ENCODE measurements around the gene AKAP14.
"Not testable (repeated sequence)": the region's sequence is repeated elsewhere in the genome, so short reads cannot be mapped to it uniquely, and the experiment has no call there.

The AKAP14 gene

GRCh38 chrX:119935215-119935874, 39.7 kb downstream of the AKAP14 start:
- WGBS, result 90% methylated on average over 3 of the region's 3 CpGs
- Histone ChIP-seq H3K27me3 (ENCODE audit: insufficient read depth, low read length) (no peaks in the 10 kb centered on the region), H3K27ac (ENCODE audit: low read depth, low read length) (no peak overlapping the region), H3K4me3 (ENCODE audit: low read length) (no peak overlapping the region), H3K4me1 (ENCODE audit: insufficient read depth, low read length) (no peaks in the 10 kb centered on the region), H3K9me3 (ENCODE audit: insufficient read depth, low read depth, low read length) (no peaks in the 10 kb centered on the region), H3K36me3 (ENCODE audit: insufficient read depth, low read length) (peaks cover 33% of the 10 kb centered on the region), H3K9ac (ENCODE audit: low read depth, low read length) (no peak overlapping the region)

DNA sequence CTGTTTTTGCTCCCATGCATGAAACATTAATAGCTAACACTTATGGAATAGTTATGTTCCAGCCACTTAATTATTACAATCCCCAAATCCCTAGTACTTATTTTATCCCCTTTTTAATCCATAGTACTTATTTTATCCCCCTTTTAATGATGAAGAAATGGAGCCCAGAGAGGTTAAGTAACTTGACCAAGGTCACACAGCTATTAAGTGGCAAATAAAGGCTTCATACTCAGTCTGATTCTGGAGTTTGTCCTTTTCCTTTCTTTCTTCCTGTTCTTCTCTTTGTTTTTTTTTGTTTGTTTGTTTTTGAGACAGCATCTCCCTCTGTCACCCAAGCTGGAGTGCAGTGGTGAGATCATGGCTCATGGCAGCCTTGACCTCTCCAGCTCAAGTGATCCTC, 45.6 kb downstream of the AKAP14 start:
- Histone ChIP-seq H3K4me1 (ENCODE audit: insufficient read depth, low read length) (no peaks in the 10 kb centered on the region), H3K9ac (ENCODE audit: low read depth, low read length) (no peak overlapping the region), H3K27me3 (ENCODE audit: insufficient read depth, low read length) (no peaks in the 10 kb centered on the region), H3K36me3 (ENCODE audit: insufficient read depth, low read length) (peaks cover 8% of the 10 kb centered on the region), H3K4me3 (ENCODE audit: low read length) (no peak overlapping the region), H3K27ac (ENCODE audit: low read depth, low read length) (no peak overlapping the region), H3K9me3 (ENCODE audit: insufficient read depth, low read depth, low read length) (no peaks in the 10 kb centered on the region)

DNA sequence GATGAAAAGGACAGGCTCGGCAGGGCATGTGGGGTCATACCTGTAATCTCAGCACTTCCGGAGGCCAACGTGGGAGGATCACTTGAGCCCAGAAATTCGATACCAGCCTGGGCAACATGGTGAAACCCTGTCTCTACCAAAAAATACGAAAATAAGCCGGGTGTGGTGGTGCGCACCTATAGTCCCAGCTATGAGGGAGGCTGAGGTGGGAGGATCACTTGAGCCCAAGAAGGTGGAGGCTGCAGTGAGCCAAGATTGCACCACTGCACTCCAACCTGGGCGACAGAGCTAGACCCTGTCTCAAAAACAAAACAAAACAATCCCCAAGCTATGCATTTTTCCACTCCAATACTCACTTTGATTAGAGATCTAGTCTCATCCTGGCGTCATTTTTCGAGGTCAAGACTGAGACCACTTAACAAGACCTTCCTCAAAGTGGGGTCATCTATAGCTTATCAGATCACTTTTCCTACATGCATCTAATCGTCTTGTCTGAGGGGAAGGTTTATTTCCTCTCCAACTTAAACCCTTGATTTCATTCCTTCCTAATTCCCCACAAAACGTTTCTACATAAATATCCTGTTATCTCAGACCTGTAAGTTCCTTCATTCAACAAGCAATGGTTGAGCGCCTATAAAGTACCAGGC, 46.6 kb downstream of the AKAP14 start:
- Histone ChIP-seq H3K27ac (ENCODE audit: low read depth, low read length) (no peak overlapping the region), H3K4me1 (ENCODE audit: insufficient read depth, low read length) (no peaks in the 10 kb centered on the region), H3K9me3 (ENCODE audit: insufficient read depth, low read depth, low read length) (no peaks in the 10 kb centered on the region), H3K4me3 (ENCODE audit: low read length) (peak overlapping the region; percentile 84), H3K36me3 (ENCODE audit: insufficient read depth, low read length) (no peaks in the 10 kb centered on the region), H3K27me3 (ENCODE audit: insufficient read depth, low read length) (no peaks in the 10 kb centered on the region), H3K9ac (ENCODE audit: low read depth, low read length) (peak overlapping the region; percentile 77; the same call in 1 of the 2 replicates)
- WGBS, result 72% methylated on average over 13 of the region's 13 CpGs

- H3K9me3 ChIP-seq (ENCODE audit: insufficient read depth, low read depth, low read length), result no peaks in the 10 kb centered on the region
- H3K27me3 ChIP-seq (ENCODE audit: insufficient read depth, low read length), result no peaks in the 10 kb centered on the region
- H3K9ac ChIP-seq (ENCODE audit: low read depth, low read length), result peak overlapping the region; percentile 77
- peak overlapping the region; percentile 81; the same call in 1 of the 2 replicates for H3K27ac ChIP-seq (ENCODE audit: low read depth, low read length)
- no peaks in the 10 kb centered on the region for H3K4me1 ChIP-seq (ENCODE audit: insufficient read depth, low read length)
- 2% methylated on average over 13 of the region's 14 CpGs for WGBS
- no peaks in the 10 kb centered on the region for H3K36me3 ChIP-seq (ENCODE audit: insufficient read depth, low read length)
- peak overlapping the region; percentile 84 for H3K4me3 ChIP-seq (ENCODE audit: low read length)
These were observed 47.1 kb downstream of the AKAP14 start for GRCh38 chrX:119942831-119943184.

DNA sequence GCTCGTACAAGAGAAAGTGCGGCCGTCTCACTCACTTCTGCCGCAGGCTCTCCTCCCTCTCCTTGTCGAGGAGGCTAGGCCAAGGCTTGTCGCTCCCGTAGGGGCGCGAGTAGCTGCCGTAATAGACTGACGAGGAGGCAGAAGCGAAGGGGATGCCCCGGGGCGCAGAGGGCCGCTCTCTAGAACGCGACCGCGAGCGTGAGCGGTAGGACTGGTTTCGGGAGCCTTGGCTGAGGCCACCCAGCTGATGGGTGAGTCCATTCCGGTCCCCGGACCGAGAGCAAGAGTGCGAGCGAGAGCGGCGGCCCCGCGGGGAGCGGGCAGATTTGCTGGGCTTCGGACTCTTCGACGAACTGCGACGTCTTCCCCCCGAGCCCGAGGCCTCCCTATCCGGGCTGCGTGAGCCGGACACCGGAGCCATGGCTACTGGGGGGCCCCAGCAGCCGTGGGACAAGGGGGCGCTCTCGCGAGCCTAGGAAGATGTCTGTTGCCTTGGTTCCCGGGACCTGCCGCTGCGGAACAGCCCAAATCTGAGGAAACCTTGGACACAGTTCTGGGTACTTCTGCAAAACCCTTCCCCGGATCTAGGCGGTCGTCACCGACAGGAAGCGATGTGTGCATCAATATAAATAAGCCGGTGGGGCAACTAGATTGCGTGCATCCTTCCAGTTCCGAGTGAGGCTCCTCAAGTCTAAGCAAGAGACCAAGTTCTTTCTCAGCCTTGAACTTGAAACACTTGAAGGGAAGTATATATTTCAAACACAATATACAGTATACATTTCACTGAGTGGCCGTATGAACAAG, 47.7 kb downstream of the AKAP14 start, which contains the start of gene NKAP:
NKAP (minus strand) TSS at position 567 of the 804 bp plus-strand sequence; CDS start at position 421, 146 bp downstream.
- H3K36me3 ChIP-seq (ENCODE audit: insufficient read depth, low read length), result no peaks in the 10 kb centered on the region
- peak within 1 kb of the TSS; percentile 84 for H3K4me3 ChIP-seq (ENCODE audit: low read length)
- no peaks in the 10 kb centered on the region for H3K9me3 ChIP-seq (ENCODE audit: insufficient read depth, low read depth, low read length)
- no peaks in the 10 kb centered on the region for H3K27me3 ChIP-seq (ENCODE audit: insufficient read depth, low read length)
- H3K27ac ChIP-seq (ENCODE audit: low read depth, low read length), result peak within 1 kb of the TSS; percentile 81; the same call in 1 of the 2 replicates
- H3K9ac ChIP-seq (ENCODE audit: low read depth, low read length), result peak within 1 kb of the TSS; percentile 77
- H3K4me1 ChIP-seq (ENCODE audit: insufficient read depth, low read length), result no peaks in the 10 kb centered on the region
- WGBS, result under 1% methylated on average over 59 of the region's 59 CpGs

GRCh38 chrX:119945481-119945880, 49.8 kb downstream of the AKAP14 start:
- no peak overlapping the region for H3K4me3 ChIP-seq (ENCODE audit: low read length)
- no peak overlapping the region for H3K27ac ChIP-seq (ENCODE audit: low read depth, low read length)
- WGBS, result 93% methylated on average over 6 of the region's 6 CpGs
- no peaks in the 10 kb centered on the region for H3K9me3 ChIP-seq (ENCODE audit: insufficient read depth, low read depth, low read length)
- H3K36me3 ChIP-seq (ENCODE audit: insufficient read depth, low read length), result no peaks in the 10 kb centered on the region
- no peaks in the 10 kb centered on the region for H3K4me1 ChIP-seq (ENCODE audit: insufficient read depth, low read length)
- no peaks in the 10 kb centered on the region for H3K27me3 ChIP-seq (ENCODE audit: insufficient read depth, low read length)
- no peak overlapping the region for H3K9ac ChIP-seq (ENCODE audit: low read depth, low read length)

DNA sequence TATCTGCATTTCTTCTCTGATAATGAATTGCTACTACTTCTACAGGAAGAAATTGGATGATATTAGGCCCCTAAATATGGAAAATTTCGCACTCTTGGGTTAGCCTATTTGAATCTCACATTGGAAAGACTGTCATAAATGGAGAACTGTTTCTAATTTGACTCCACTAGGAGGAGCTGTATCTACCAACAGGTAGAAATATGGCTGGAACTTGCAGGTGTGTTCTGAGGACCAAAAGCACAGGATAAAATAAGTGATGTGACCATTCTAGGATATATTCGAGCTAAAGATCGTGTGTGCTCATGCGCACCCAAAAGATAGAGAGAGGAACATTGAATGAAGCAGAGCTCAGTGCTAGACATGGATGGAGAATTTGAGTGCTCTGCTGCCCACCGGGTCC, 52.7 kb downstream of the AKAP14 start:
- no peaks in the 10 kb centered on the region for H3K4me1 ChIP-seq (ENCODE audit: insufficient read depth, low read length)
- 81% methylated on average over 5 of the region's 5 CpGs for WGBS

DNA sequence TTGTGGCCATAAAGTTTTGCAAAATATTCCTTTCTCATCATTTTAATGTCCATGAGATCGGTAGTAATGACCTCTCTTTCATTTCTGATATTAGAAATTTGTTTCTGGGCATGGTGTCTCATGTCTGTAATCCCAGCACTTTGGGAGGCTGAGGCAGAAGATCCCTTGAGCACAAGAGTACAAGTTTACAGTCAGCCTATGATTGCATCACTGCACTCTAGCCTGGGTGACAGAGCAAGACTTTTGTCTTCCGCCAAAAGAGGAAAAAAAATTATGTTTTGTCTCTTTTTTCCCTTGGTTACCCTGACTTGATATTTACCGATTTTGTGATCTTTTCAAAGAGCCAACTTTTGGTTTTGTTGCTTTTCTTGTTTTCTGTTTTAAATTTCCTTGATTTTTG, 58.7 kb downstream of the AKAP14 start:
- H3K9me3 ChIP-seq (ENCODE audit: insufficient read depth, low read depth, low read length), result no peaks in the 10 kb centered on the region
- no peak overlapping the region for H3K4me3 ChIP-seq (ENCODE audit: low read length)
- H3K27ac ChIP-seq (ENCODE audit: low read depth, low read length), result no peak overlapping the region
- no peaks in the 10 kb centered on the region for H3K27me3 ChIP-seq (ENCODE audit: insufficient read depth, low read length)
- H3K9ac ChIP-seq (ENCODE audit: low read depth, low read length), result no peak overlapping the region
- H3K36me3 ChIP-seq (ENCODE audit: insufficient read depth, low read length), result no peaks in the 10 kb centered on the region
- 92% methylated on average over 1 of the region's 3 CpGs for WGBS
- no peaks in the 10 kb centered on the region for H3K4me1 ChIP-seq (ENCODE audit: insufficient read depth, low read length)

More for the DNA sequence above, 52.7 kb downstream of the AKAP14 start:
- H3K9me3 ChIP-seq (ENCODE audit: insufficient read depth, low read depth, low read length), result no peaks in the 10 kb centered on the region
- H3K4me3 ChIP-seq (ENCODE audit: low read length), result no peak overlapping the region
- no peaks in the 10 kb centered on the region for H3K36me3 ChIP-seq (ENCODE audit: insufficient read depth, low read length)
- H3K27me3 ChIP-seq (ENCODE audit: insufficient read depth, low read length), result no peaks in the 10 kb centered on the region
- H3K27ac ChIP-seq (ENCODE audit: low read depth, low read length), result no peak overlapping the region
- H3K9ac ChIP-seq (ENCODE audit: low read depth, low read length), result no peak overlapping the region

DNA sequence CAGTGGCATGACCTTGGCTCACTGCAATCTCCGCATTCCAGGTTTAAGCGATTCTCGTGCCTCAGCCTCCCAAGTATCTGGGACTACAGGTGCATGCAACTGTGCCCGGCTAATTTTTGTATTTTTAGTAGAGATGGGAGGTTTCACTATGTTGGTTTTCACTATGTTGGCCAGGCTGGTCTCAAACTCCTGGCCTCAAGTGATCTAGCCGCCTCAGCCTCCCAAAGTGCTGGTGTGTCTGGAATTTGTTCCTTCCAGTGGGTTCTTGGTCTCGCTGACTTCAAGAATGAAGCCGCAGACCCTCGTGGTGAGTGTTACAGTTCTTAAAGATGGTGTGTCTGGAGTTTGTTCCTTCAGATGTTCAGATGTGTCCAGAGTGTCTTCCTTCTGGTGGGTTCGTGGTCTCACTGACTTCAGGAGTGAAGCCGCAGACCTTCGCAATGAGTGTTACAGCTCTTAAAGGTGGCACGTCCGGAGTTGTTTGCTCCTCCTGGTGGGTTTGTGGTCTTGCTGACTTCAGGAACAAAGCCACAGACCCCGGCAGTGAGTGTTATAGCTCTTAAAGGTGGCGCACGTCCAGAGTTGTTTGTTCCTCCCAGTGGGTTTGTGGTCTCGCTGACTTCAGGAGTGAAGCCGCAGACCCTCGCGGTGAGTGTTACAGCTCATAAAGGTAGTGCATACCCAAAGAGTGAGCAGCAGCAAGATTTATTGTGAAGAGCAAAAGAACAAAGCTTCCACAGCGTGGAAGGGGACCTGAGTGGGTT, 60.3 kb downstream of the AKAP14 start:
- not testable (repeated sequence) for H3K4me1 ChIP-seq (ENCODE audit: insufficient read depth, low read length); H3K9ac ChIP-seq (ENCODE audit: low read depth, low read length); H3K4me3 ChIP-seq (ENCODE audit: low read length); H3K27ac ChIP-seq (ENCODE audit: low read depth, low read length); H3K36me3 ChIP-seq (ENCODE audit: insufficient read depth, low read length); H3K9me3 ChIP-seq (ENCODE audit: insufficient read depth, low read depth, low read length); H3K27me3 ChIP-seq (ENCODE audit: insufficient read depth, low read length)
- 92% methylated on average over 20 of the region's 21 CpGs for WGBS

DNA sequence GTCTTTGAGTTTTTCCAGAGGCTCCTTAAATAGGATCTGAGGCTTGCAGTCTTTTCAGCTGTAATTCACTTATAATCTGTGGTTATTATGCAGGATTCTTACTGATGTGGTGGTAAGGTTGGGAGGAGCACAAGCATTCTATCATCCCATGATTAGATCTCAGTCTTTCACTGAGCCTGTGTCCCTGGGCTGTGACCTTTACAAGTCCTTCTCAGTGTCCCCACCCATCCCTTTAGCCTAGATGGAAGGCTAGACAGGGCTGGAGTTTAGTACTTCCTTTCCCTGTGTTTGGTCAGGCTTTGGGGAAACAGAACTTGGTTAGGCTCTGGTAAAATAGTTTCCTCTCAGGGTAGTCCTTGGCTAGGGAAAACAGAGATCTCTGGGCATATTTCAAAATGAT, 64.9 kb downstream of the AKAP14 start:
- Histone ChIP-seq H3K9ac (ENCODE audit: low read depth, low read length) (no peak overlapping the region), H3K9me3 (ENCODE audit: insufficient read depth, low read depth, low read length) (no peaks in the 10 kb centered on the region), H3K4me3 (ENCODE audit: low read length) (no peak overlapping the region), H3K27me3 (ENCODE audit: insufficient read depth, low read length) (no peaks in the 10 kb centered on the region), H3K36me3 (ENCODE audit: insufficient read depth, low read length) (no peaks in the 10 kb centered on the region), H3K27ac (ENCODE audit: low read depth, low read length) (no peak overlapping the region), H3K4me1 (ENCODE audit: insufficient read depth, low read length) (no peaks in the 10 kb centered on the region)

- not testable (repeated sequence) for H3K4me1 ChIP-seq (ENCODE audit: insufficient read depth, low read length)
These were observed 71.1 kb downstream of the AKAP14 start for GRCh38 chrX:119966837-119967236.

More at GRCh38 chrX:119966837-119967236, 71.1 kb downstream of the AKAP14 start:
- not testable (repeated sequence) for H3K4me3 ChIP-seq (ENCODE audit: low read length); H3K9me3 ChIP-seq (ENCODE audit: insufficient read depth, low read depth, low read length); H3K9ac ChIP-seq (ENCODE audit: low read depth, low read length); H3K27ac ChIP-seq (ENCODE audit: low read depth, low read length); H3K27me3 ChIP-seq (ENCODE audit: insufficient read depth, low read length); H3K36me3 ChIP-seq (ENCODE audit: insufficient read depth, low read length)
- no CpG with 5 or more reads among the region's 1 CpG for WGBS

All from HUES64 (cell line).